ENCODE measurements around the gene BCL2L1. TPM values are rescaled to one million over a fixed set of nuclear protein-coding genes. Genes with fewer than 3 reads are reported as not detected.

Gene BCL2L1
- total and polyA plus RNA-seq, 2 donors (not counting 3 experiments of a cell fraction or from before 2014, with no cell fraction given): 78.0 to 101 TPM

DNA sequence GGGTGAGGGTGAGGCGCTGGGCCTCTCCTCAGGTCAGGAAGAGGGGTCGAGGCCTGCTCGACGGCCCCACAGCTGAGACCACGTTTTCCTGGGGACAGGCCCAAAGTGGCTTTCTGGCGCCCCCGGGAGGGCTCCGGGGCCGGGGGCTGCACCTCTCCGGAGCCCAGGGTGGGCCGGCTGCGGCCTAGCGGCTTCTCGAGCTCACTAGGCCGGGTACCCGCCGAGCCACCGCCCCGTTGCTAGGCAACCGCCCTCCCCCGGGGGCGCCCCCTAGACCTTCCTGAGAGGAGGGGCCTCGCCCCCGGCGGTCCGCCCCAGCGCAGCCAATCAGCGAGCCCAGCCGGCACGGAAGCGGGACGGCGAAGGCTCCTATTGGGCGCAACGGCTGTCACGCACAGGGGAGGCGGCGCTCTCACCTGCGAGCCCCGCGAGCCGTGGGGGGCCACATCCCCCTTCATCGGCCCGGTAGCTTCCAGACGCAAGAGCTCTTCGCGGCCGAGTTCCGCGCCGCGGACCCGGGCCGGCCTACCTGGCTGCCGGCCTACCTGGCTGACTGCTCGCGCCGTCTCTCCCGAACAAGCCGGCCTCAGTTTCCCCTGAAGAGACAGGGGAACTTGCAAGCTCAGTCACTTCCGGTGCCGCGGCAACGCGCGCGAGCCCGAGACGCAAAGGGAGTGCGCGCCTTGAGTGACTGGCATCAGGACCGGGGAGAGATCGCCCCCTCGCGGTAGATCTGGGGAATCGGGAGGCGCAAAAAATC lies 831 bp upstream of the BCL2L1 start:
- DNase-seq (ENCODE audit: low read depth, low spot score) (peak; percentile 98), FAIRE-seq (peak; percentile 97)
- TF ChIP-seq EZH2 (IDR thresholded peaks at IDR 0.05; ENCODE audit: borderline replicate concordance, low read depth, low read length, severe bottlenecking) (no peak), MAX (IDR thresholded peaks at IDR 0.05; ENCODE audit: insufficient read depth, insufficient read length) (no peak), CTCF (IDR thresholded peaks at IDR 0.05; ENCODE audit: extremely low read depth in 1 of 2, insufficient read depth in 1 of 2, low read depth in 1 of 2, low read length in 2 of 2) (peak; percentile 84 to 93), FOS (IDR thresholded peaks at IDR 0.05; ENCODE audit: borderline replicate concordance, insufficient read depth, low read length) (no peak), POLR2AphosphoS5 (IDR thresholded peaks at IDR 0.05; ENCODE audit: insufficient read depth, low read depth, low read length) (peak; percentile 41)
- no peaks in the 10 kb centered on the region for H3K27me3 ChIP-seq (ENCODE audit: control insufficient read depth in 2 of 2, insufficient read depth in 2 of 2, low read length in 2 of 2)
- H3K4me1 ChIP-seq (ENCODE audit: control insufficient read depth, extremely low read depth, insufficient read depth, low read length): peaks cover 23% of the 10 kb centered on the region
- H3K27ac ChIP-seq (ENCODE audit: insufficient read depth, low read depth, low read length): peak overlapping the region; percentile 90
- peaks cover 0 to 1% of the 10 kb centered on the region in 2 experiments for H3K36me3 ChIP-seq (ENCODE audit: control insufficient read depth in 2 of 2, extremely low read depth in 1 of 2, insufficient read depth in 2 of 2, low read length in 2 of 2)
- dilution Hi-C loops (cut with MboI; ENCODE audit: extremely low pct_ligation_motif_present, low sequenced_read_pairs) (no loop called here), intact Hi-C loops (cut with micrococcal nuclease) (loop anchor here (1.0 kb wide), 5 partner anchors 24 to 160 kb away; no protein-coding TSS in a partner anchor)
- BruUV-seq (replicated peaks): no TSS peak
- peak overlapping the region; percentile 84 for H3K9ac ChIP-seq (replicated peaks; ENCODE audit: extremely low read depth, insufficient read depth, low read length)
- peak overlapping the region; percentile 61 to 94 (median 91) for H3K4me3 ChIP-seq (replicated peaks in 1 of 3; ENCODE audit: insufficient read depth in 1 of 3, low read depth in 1 of 3, low read length in 3 of 3)
- H3K9me3 ChIP-seq (replicated peaks; ENCODE audit: control insufficient read depth, insufficient read depth, low read length): no peaks in the 10 kb centered on the region
- CTCF ChIA-PET: interaction anchor here (0.7 to 10.5 kb wide), 48 partner anchors 9 to 929 kb away, joined by 3 to 658 read pairs (median 5); partner anchors contain the start of genes ID1 and TPX2
- H2AFZ ChIP-seq (ENCODE audit: low read depth, low read length): peak overlapping the region; percentile 70
- H3K4me2 ChIP-seq (ENCODE audit: insufficient read depth, low read length): peak overlapping the region; percentile 88
- H4K20me1 ChIP-seq (replicated peaks; ENCODE audit: control insufficient read depth, extremely low read depth, insufficient read depth, low read length): no peaks in the 10 kb centered on the region
- H3K79me2 ChIP-seq (ENCODE audit: control insufficient read depth, insufficient read depth, low read length): peaks cover 42% of the 10 kb centered on the region
- POLR2A ChIA-PET: interaction anchor here (0.5 to 3.1 kb wide), 8 partner anchors 11 to 151 kb away, joined by 3 to 22 read pairs (median 4); no protein-coding TSS in a partner anchor
- H3K9me1 ChIP-seq (replicated peaks; ENCODE audit: control insufficient read depth, extremely low read depth, insufficient read depth, low read length): no peaks in the 10 kb centered on the region

Data from endothelial cell of umbilical vein (primary cell).